GM23338 (cell line): ENCODE measurements around the gene STK32C. TPM values are rescaled to one million over a fixed set of nuclear protein-coding genes. Genes with fewer than 3 reads are reported as not detected.
"Not testable (repeated sequence)": the region's sequence is repeated elsewhere in the genome, so short reads cannot be mapped to it uniquely, and the experiment has no call there.

Source experiments
- ATAC-seq: fragments of 200-7000 bp; cut with Tn5 transposase; 3 replicates; pipeline ENCODE4 v1.9.1; 2020
- DNase-seq: peaks from one replicate; pipeline ENCODE4 v3.0.0-alpha.2; 2015; ENCODE audit warnings: low spot score
- H2AFZ ChIP-seq: fragments of 200-600 bp; sonication (generic); 2 replicates; pipeline ENCODE4 v1.8.0; 2016; ENCODE audit warnings: antibody characterized with exemption, mild to moderate bottlenecking, moderate library complexity
- H3F3A ChIP-seq: fragments of 200-600 bp; sonication (generic); replicated peaks from 2 replicates; pipeline ENCODE4 v1.8.0; 2017; ENCODE audit warnings: antibody characterized with exemption, mixed run types, low read depth
- H3K27ac ChIP-seq: fragments of 200-600 bp; sonication (generic); 2 replicates; pipeline ENCODE4 v1.6.1; 2016; ENCODE audit warnings: low read depth
- H3K27me3 ChIP-seq: fragments of 200-600 bp; sonication (generic); 2 replicates; pipeline ENCODE4 v1.8.0; 2016; ENCODE audit warnings: mild to moderate bottlenecking, mixed run types, moderate library complexity; ENCODE audit not compliant: insufficient read depth
- H3K36me3 ChIP-seq: fragments of 200-600 bp; sonication (generic); 2 replicates; pipeline ENCODE4 v1.8.0; 2016; ENCODE audit warnings: mild to moderate bottlenecking; ENCODE audit not compliant: insufficient read depth
- H3K4me1 ChIP-seq: fragments of 200-600 bp; sonication (generic); 2 replicates; pipeline ENCODE4 v1.8.0; 2016; ENCODE audit warnings: mild to moderate bottlenecking, moderate library complexity; ENCODE audit not compliant: insufficient read depth
- H3K4me2 ChIP-seq: fragments of 200-600 bp; sonication (generic); 2 replicates; pipeline ENCODE4 v1.7.1; 2017; ENCODE audit warnings: mixed run types
- H3K4me3 ChIP-seq: fragments of 200-600 bp; sonication (generic); 2 replicates; pipeline ENCODE4 v1.6.1; 2016; ENCODE audit warnings: mixed run types
- H3K79me2 ChIP-seq: fragments of 200-600 bp; sonication (generic); replicated peaks from 2 replicates; pipeline ENCODE4 v1.8.0; 2017; ENCODE audit warnings: mild to moderate bottlenecking; ENCODE audit not compliant: insufficient read depth
- H3K9me2 ChIP-seq: fragments of 200-600 bp; sonication (generic); 2 replicates; pipeline ENCODE4 v1.8.0; 2017; ENCODE audit not compliant: insufficient read depth
- H4K20me1 ChIP-seq: fragments of 200-600 bp; sonication (generic); replicated peaks from 2 replicates; pipeline ENCODE4 v1.8.0; 2017; ENCODE audit warnings: mild to moderate bottlenecking; ENCODE audit not compliant: insufficient read depth
- H3K27ac Mint-ChIP-seq: 2 replicates; pipeline ENCODE4 v1.8.0; 2020; ENCODE audit warnings: inconsistent platforms, mild to moderate bottlenecking, moderate library complexity, mixed read lengths
- H3K27me3 Mint-ChIP-seq: 3 replicates; pipeline ENCODE4 v1.8.0; 2022; ENCODE audit warnings: low read depth, mild to moderate bottlenecking, moderate library complexity, mixed read lengths, inconsistent platforms; ENCODE audit not compliant: insufficient read depth, poor library complexity
- H3K36me3 Mint-ChIP-seq: 3 replicates; pipeline ENCODE4 v1.8.0; 2021; ENCODE audit warnings: low read depth, mild to moderate bottlenecking, inconsistent platforms, moderate library complexity, mixed read lengths
- H3K4me1 Mint-ChIP-seq: 3 replicates; pipeline ENCODE4 v1.8.0; 2020; ENCODE audit warnings: mild to moderate bottlenecking, inconsistent platforms, mixed read lengths
- H3K4me3 Mint-ChIP-seq: 3 replicates; pipeline ENCODE4 v1.8.0; 2021; ENCODE audit warnings: moderate library complexity, mild to moderate bottlenecking, inconsistent platforms, mixed read lengths
- H3K9me3 Mint-ChIP-seq: 3 replicates; pipeline ENCODE4 v1.8.0; 2020; ENCODE audit warnings: moderate library complexity, mild to moderate bottlenecking, inconsistent platforms, mixed read lengths
- EZH2phosphoT487 ChIP-seq: fragments of 200-600 bp; sonication (generic); IDR thresholded peaks from one replicate; pipeline ENCODE4 v1.8.1; 2018; ENCODE audit warnings: antibody characterized with exemption; ENCODE audit not compliant: unreplicated experiment
- POLR2AphosphoS5 ChIP-seq: IDR thresholded peaks from 2 replicates; pipeline ENCODE4 v1.6.1; 2016; ENCODE audit warnings: antibody characterized with exemption, low read depth
- ZNF331 ChIP-seq: fragments of 250-450 bp; sonication (Bioruptor Pico); IDR thresholded peaks from 2 replicates; pipeline ENCODE4 v1.5.0; 2020; ENCODE audit warnings: low read depth, mild to moderate bottlenecking, moderate library complexity
- polyA plus RNA-seq: library from polyadenylated mRNA; unstranded; fragments of >200 nt; fragmentation: Nextera tagmentation; extraction: Ambion mirVana; gene quantifications from 2 replicates; pipeline ENCODE4 v1.2.1, GENCODE V29; 2016
- total RNA-seq: library from RNA; depleted of rRNA; stranded (reverse); fragments of >200 nt; shearing (Covaris generic); gene quantifications from 2 replicates; pipeline ENCODE4 v1.2.3, GENCODE V29; 2014
- TF ChIP-seq, protein P1 (sequence below): IDR thresholded peaks from 2 replicates; pipeline ENCODE4 v1.6.1; 2016; ENCODE audit warnings: antibody characterized with exemption
- TF ChIP-seq, protein P2 (sequence below): IDR thresholded peaks from one replicate; pipeline ENCODE4 v1.6.1; 2018; ENCODE audit warnings: antibody characterized with exemption; ENCODE audit not compliant: unreplicated experiment

STK32C gene
- total and polyA plus RNA-seq, 2 experiments from 2014 or later = 10.2 to 20.5 TPM

GRCh38 chr10:132338876-132339275 is 31.1 kb upstream of the STK32C start:
- Histone ChIP-seq H3K4me2 (no peak overlapping the region), H3K4me3 (no peak overlapping the region), H3K4me1 (peaks cover 7% of the 10 kb centered on the region; the same call in 1 of the 2 replicates), H2AFZ (no peak overlapping the region), H4K20me1 (no peaks in the 10 kb centered on the region), H3K27ac (no peak overlapping the region), H3K27me3 (no peaks in the 10 kb centered on the region), H3K36me3 (no peaks in the 10 kb centered on the region), H3K9me2 (no peaks in the 10 kb centered on the region), H3K79me2 (no peaks in the 10 kb centered on the region), H3F3A (0 out of 2 replicates have a peak, but pooled peaks cover 4% of the 10 kb centered on the region)
- DNase-seq (no peak), ATAC-seq (no peak)
- no peak overlapping the region for H3K27ac Mint-ChIP-seq
- H3K27me3 Mint-ChIP-seq = peaks cover 4% of the 10 kb centered on the region
- H3K4me1 Mint-ChIP-seq = peaks cover 24% of the 10 kb centered on the region
- H3K9me3 Mint-ChIP-seq = no peaks in the 10 kb centered on the region
- H3K4me3 Mint-ChIP-seq = no peak overlapping the region
- TF ChIP-seq, protein P1, sequence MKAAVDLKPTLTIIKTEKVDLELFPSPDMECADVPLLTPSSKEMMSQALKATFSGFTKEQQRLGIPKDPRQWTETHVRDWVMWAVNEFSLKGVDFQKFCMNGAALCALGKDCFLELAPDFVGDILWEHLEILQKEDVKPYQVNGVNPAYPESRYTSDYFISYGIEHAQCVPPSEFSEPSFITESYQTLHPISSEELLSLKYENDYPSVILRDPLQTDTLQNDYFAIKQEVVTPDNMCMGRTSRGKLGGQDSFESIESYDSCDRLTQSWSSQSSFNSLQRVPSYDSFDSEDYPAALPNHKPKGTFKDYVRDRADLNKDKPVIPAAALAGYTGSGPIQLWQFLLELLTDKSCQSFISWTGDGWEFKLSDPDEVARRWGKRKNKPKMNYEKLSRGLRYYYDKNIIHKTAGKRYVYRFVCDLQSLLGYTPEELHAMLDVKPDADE = no peak
- TF ChIP-seq, protein P2, sequence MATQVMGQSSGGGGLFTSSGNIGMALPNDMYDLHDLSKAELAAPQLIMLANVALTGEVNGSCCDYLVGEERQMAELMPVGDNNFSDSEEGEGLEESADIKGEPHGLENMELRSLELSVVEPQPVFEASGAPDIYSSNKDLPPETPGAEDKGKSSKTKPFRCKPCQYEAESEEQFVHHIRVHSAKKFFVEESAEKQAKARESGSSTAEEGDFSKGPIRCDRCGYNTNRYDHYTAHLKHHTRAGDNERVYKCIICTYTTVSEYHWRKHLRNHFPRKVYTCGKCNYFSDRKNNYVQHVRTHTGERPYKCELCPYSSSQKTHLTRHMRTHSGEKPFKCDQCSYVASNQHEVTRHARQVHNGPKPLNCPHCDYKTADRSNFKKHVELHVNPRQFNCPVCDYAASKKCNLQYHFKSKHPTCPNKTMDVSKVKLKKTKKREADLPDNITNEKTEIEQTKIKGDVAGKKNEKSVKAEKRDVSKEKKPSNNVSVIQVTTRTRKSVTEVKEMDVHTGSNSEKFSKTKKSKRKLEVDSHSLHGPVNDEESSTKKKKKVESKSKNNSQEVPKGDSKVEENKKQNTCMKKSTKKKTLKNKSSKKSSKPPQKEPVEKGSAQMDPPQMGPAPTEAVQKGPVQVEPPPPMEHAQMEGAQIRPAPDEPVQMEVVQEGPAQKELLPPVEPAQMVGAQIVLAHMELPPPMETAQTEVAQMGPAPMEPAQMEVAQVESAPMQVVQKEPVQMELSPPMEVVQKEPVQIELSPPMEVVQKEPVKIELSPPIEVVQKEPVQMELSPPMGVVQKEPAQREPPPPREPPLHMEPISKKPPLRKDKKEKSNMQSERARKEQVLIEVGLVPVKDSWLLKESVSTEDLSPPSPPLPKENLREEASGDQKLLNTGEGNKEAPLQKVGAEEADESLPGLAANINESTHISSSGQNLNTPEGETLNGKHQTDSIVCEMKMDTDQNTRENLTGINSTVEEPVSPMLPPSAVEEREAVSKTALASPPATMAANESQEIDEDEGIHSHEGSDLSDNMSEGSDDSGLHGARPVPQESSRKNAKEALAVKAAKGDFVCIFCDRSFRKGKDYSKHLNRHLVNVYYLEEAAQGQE = no peak
- TF ChIP-seq ZNF331 = no peak
- TF ChIP-seq EZH2phosphoT487 = no peak
- peaks cover 3% of the 10 kb centered on the region; the same call in 1 of the 3 replicates for H3K36me3 Mint-ChIP-seq

DNA sequence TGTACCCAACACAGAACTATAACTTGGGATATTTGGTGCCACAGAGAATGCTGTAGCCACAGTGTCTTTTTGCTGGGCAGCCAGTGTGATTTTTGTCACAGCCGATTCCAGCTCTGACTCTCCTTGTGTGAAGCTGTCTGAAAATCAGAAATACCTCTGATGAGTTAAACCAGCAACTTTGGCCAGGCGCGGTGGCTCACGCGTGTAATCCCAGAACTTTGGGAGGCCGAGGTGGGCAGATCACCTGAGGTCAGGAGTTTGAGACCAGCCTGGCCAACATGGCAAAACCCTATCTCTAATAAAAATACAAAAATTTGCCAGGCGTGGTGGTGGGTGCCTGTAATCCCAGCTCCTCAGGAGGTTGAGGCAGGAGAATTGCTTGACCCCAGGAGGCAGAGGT is 30.1 kb upstream of the STK32C start:
- H3F3A ChIP-seq, H4K20me1 ChIP-seq, H3K36me3 Mint-ChIP-seq, H3K9me2 ChIP-seq, H3K79me2 ChIP-seq, DNase-seq, H2AFZ ChIP-seq, H3K4me3 ChIP-seq, H3K9me3 Mint-ChIP-seq, ATAC-seq, H3K27me3 ChIP-seq, H3K4me1 ChIP-seq, H3K4me3 Mint-ChIP-seq, H3K4me2 ChIP-seq, H3K36me3 ChIP-seq: not testable (repeated sequence)
- peak overlapping the region; percentile 46 for H3K27ac ChIP-seq
- Mint-ChIP-seq H3K4me1 (peaks cover 29% of the 10 kb centered on the region), H3K27me3 (peaks cover 11% of the 10 kb centered on the region), H3K27ac (peak overlapping the region; percentile 81)

GRCh38 chr10:132336919-132337407 is 29.2 kb upstream of the STK32C start:
- Histone ChIP-seq H2AFZ (peak overlapping the region; percentile 30; the same call in 1 of the 2 replicates), H3K4me2 (no peak overlapping the region), H3K27ac (peak overlapping the region; percentile 46), H3F3A (0 out of 2 replicates have a peak, but pooled peaks cover 7% of the 10 kb centered on the region), H3K79me2 (no peaks in the 10 kb centered on the region), H3K4me1 (peaks cover 12% of the 10 kb centered on the region), H4K20me1 (no peaks in the 10 kb centered on the region), H3K27me3 (no peaks in the 10 kb centered on the region), H3K4me3 (no peak overlapping the region), H3K9me2 (no peaks in the 10 kb centered on the region), H3K36me3 (no peaks in the 10 kb centered on the region)
- H3K27me3 Mint-ChIP-seq = peaks cover 16% of the 10 kb centered on the region
- H3K27ac Mint-ChIP-seq = peak overlapping the region; percentile 81
- no peaks in the 10 kb centered on the region for H3K9me3 Mint-ChIP-seq
- DNase-seq = peak; percentile 46
- peak; percentile 53 for ATAC-seq
- H3K4me1 Mint-ChIP-seq = peaks cover 34% of the 10 kb centered on the region
- peak overlapping the region; percentile 46 for H3K4me3 Mint-ChIP-seq
- no peaks in the 10 kb centered on the region for H3K36me3 Mint-ChIP-seq
- TF ChIP-seq, protein P1 = no peak
- no peak for TF ChIP-seq POLR2AphosphoS5
